M059J (cell line): ENCODE results near the gene EDDM3A. TPM values are rescaled to one million over a fixed set of nuclear protein-coding genes. Genes with fewer than 3 reads are reported as not detected.

Experiments used
- DNase-seq: peaks from one replicate; pipeline ENCODE4 v3.0.0-alpha.2; 2012; ENCODE audit warnings: low read depth
- total RNA-seq: library from RNA; depleted of rRNA; stranded (reverse); fragments of >200 nt; shearing (Covaris generic); gene quantifications from 2 replicates; pipeline ENCODE4 v1.2.3, GENCODE V29; 2014; rRNA removed

Gene EDDM3A
- total RNA-seq, 1 experiment from 2014 or later: not detected

GRCh38 chr14:20787025-20787424 lies 41.3 kb downstream of the EDDM3A start:
- no peak for DNase-seq

GRCh38 chr14:20789230-20789813 lies 43.6 kb downstream of the EDDM3A start:
- DNase-seq: no peak

GRCh38 chr14:20790464-20791116 lies 44.9 kb downstream of the EDDM3A start:
- no peak for DNase-seq

- no peak for DNase-seq
These were observed 45.5 kb downstream of the EDDM3A start for GRCh38 chr14:20791187-20791586.

- DNase-seq: no peak
These were observed 45.9 kb downstream of the EDDM3A start for GRCh38 chr14:20791597-20791996.

GRCh38 chr14:20792556-20792955 lies 46.9 kb downstream of the EDDM3A start:
- no peak for DNase-seq

- DNase-seq: no peak
These were observed 49.1 kb downstream of the EDDM3A start for GRCh38 chr14:20794644-20795369.

GRCh38 chr14:20797164-20797563 lies 51.5 kb downstream of the EDDM3A start:
- no peak for DNase-seq

Other genes with a start within 250 kb of the EDDM3A start
- gene RNASE10, start 240.3 kb upstream of the EDDM3A start, total RNA-seq: not detected in 2 replicates
- not detected in 2 replicates for gene RNASE9, start 184.8 kb upstream of the EDDM3A start, total RNA-seq
- not detected in 2 replicates for gene RNASE11, start 157.9 kb upstream of the EDDM3A start, total RNA-seq
- gene RNASE12, start 154.5 kb upstream of the EDDM3A start, total RNA-seq: not detected in 2 replicates
- not detected in 2 replicates for gene OR6S1, start 104.2 kb upstream of the EDDM3A start, total RNA-seq
- 12.1 and 13.3 TPM in 2 replicates for gene RNASE4, start 61.3 kb upstream of the EDDM3A start, total RNA-seq
- 2.8 and 3.0 TPM in 2 replicates for gene ANG, start 57.1 kb upstream of the EDDM3A start, total RNA-seq
- gene EDDM3B, start 22.5 kb downstream of the EDDM3A start, total RNA-seq: not detected in 2 replicates
- not detected in 2 replicates for gene RNASE6, start 35.4 kb downstream of the EDDM3A start, total RNA-seq
- 1.4 and 1.6 TPM in 2 replicates for gene RNASE1, start 57.0 kb downstream of the EDDM3A start, total RNA-seq
- gene RNASE3, start 145.5 kb downstream of the EDDM3A start, total RNA-seq: not detected in 2 replicates
- gene RNASE2, start 209.6 kb downstream of the EDDM3A start, total RNA-seq: not detected in 2 replicates
- 57.7 and 66.9 TPM in 2 replicates for gene METTL17, start 244.1 kb downstream of the EDDM3A start, total RNA-seq